Measurements from ENCODE around the gene HIPK1.

- no peak for TF ChIP-seq POLR2AphosphoS5 (IDR thresholded peaks at IDR 0.05)
- TF ChIP-seq CTCF (IDR thresholded peaks at IDR 0.05): no peak
- TF ChIP-seq EP300 (IDR thresholded peaks at IDR 0.05; ENCODE audit: low read depth): no peak
Observed at GRCh38 chr1:113891631-113892220, 37.4 kb upstream of the HIPK1 start.

Measured in transverse colon (tissue), 4 donors.